ENCODE measurements around the gene NKD2. TPM values are rescaled to one million over a fixed set of nuclear protein-coding genes. Genes with fewer than 3 reads are reported as not detected.

NKD2 gene
- total RNA-seq, 1 donor from 2014 or later, result 3.3 TPM

GRCh38 chr5:1007681-1008450 is 736 bp upstream of the NKD2 start:
- Mint-ChIP-seq H3K27ac (peak overlapping the region; percentile 11), H3K4me3 (peak overlapping the region; percentile 51), H3K36me3 (ENCODE audit: low read depth) (no peaks in the 10 kb centered on the region), H3K27me3 (peaks cover 48% of the 10 kb centered on the region), H3K9me3 (no peaks in the 10 kb centered on the region), H3K4me1 (peaks cover 9% of the 10 kb centered on the region)
- intact Hi-C loops (cut with micrococcal nuclease), result loop anchor here (5.0 kb wide), 2 partner anchors 46 to 99 kb away; no protein-coding TSS in a partner anchor
- peak; percentile 54 for DNase-seq

- Mint-ChIP-seq H3K9me3 (no peaks in the 10 kb centered on the region), H3K36me3 (ENCODE audit: low read depth) (no peaks in the 10 kb centered on the region), H3K4me1 (peaks cover 6% of the 10 kb centered on the region), H3K4me3 (peak overlapping the region; percentile 56), H3K27ac (no peak overlapping the region), H3K27me3 (peaks cover 35% of the 10 kb centered on the region)
- DNase-seq, result peak; percentile 66
- intact Hi-C loops (cut with micrococcal nuclease), result loop anchor here (5.0 kb wide), 2 partner anchors 47 to 98 kb away; no protein-coding TSS in a partner anchor
These were observed 968 bp downstream of the NKD2 start for GRCh38 chr5:1009359-1010180.

GRCh38 chr5:1010181-1010510 is 1.5 kb downstream of the NKD2 start:
- Mint-ChIP-seq H3K27me3 (peaks cover 35% of the 10 kb centered on the region), H3K36me3 (ENCODE audit: low read depth) (no peaks in the 10 kb centered on the region), H3K9me3 (no peaks in the 10 kb centered on the region), H3K27ac (no peak overlapping the region), H3K4me1 (peaks cover 6% of the 10 kb centered on the region), H3K4me3 (peak overlapping the region; percentile 56)
- no peak for DNase-seq
- intact Hi-C loops (cut with micrococcal nuclease), result no loop called here

- H3K4me3 Mint-ChIP-seq, result peak overlapping the region; percentile 56
- intact Hi-C loops (cut with micrococcal nuclease), result loop anchor here (1.0 kb wide), 1 partner anchor 87 kb away; no protein-coding TSS in a partner anchor
- no peak overlapping the region for H3K27ac Mint-ChIP-seq
- H3K27me3 Mint-ChIP-seq, result peaks cover 35% of the 10 kb centered on the region
- H3K36me3 Mint-ChIP-seq (ENCODE audit: low read depth), result no peaks in the 10 kb centered on the region
- H3K4me1 Mint-ChIP-seq, result peaks cover 6% of the 10 kb centered on the region
- H3K9me3 Mint-ChIP-seq, result no peaks in the 10 kb centered on the region
- no peak for DNase-seq
These were observed 2.0 kb downstream of the NKD2 start for GRCh38 chr5:1010641-1011046.

GRCh38 chr5:1011226-1011631 is 2.6 kb downstream of the NKD2 start:
- H3K27ac Mint-ChIP-seq, result no peak overlapping the region
- H3K4me3 Mint-ChIP-seq, result no peak overlapping the region
- intact Hi-C loops (cut with micrococcal nuclease), result loop anchor here (1.0 kb wide), 1 partner anchor 88 kb away; no protein-coding TSS in a partner anchor
- H3K9me3 Mint-ChIP-seq, result no peaks in the 10 kb centered on the region
- no peaks in the 10 kb centered on the region for H3K36me3 Mint-ChIP-seq (ENCODE audit: low read depth)
- peaks cover 4% of the 10 kb centered on the region for H3K4me1 Mint-ChIP-seq
- peaks cover 31% of the 10 kb centered on the region for H3K27me3 Mint-ChIP-seq
- DNase-seq, result peak; percentile 87

- Mint-ChIP-seq H3K27ac (no peak overlapping the region), H3K4me1 (peaks cover 4% of the 10 kb centered on the region), H3K36me3 (ENCODE audit: low read depth) (no peaks in the 10 kb centered on the region), H3K9me3 (no peaks in the 10 kb centered on the region), H3K27me3 (peaks cover 25% of the 10 kb centered on the region), H3K4me3 (no peak overlapping the region)
- intact Hi-C loops (cut with micrococcal nuclease), result loop anchor here (1.0 kb wide), 1 partner anchor 89 kb away; no protein-coding TSS in a partner anchor
- no peak for DNase-seq
These were observed 3.2 kb downstream of the NKD2 start for GRCh38 chr5:1011741-1012312.

GRCh38 chr5:1012313-1012841 is 3.8 kb downstream of the NKD2 start:
- Mint-ChIP-seq H3K27me3 (peaks cover 21% of the 10 kb centered on the region), H3K4me3 (no peak overlapping the region), H3K4me1 (peaks cover 4% of the 10 kb centered on the region), H3K27ac (no peak overlapping the region), H3K36me3 (ENCODE audit: low read depth) (no peaks in the 10 kb centered on the region), H3K9me3 (no peaks in the 10 kb centered on the region)
- intact Hi-C loops (cut with micrococcal nuclease), result no loop called here
- DNase-seq, result no peak

- no peak for DNase-seq
- Mint-ChIP-seq H3K27ac (no peak overlapping the region), H3K4me3 (no peak overlapping the region), H3K36me3 (ENCODE audit: low read depth) (no peaks in the 10 kb centered on the region), H3K4me1 (peaks cover 3% of the 10 kb centered on the region), H3K27me3 (peaks cover 16% of the 10 kb centered on the region), H3K9me3 (no peaks in the 10 kb centered on the region)
- intact Hi-C loops (cut with micrococcal nuclease), result no loop called here
These were observed 4.3 kb downstream of the NKD2 start for GRCh38 chr5:1012900-1013237.

- no peak for DNase-seq
- Mint-ChIP-seq H3K27me3 (peaks cover 13% of the 10 kb centered on the region), H3K4me1 (peaks cover 2% of the 10 kb centered on the region), H3K27ac (no peak overlapping the region), H3K4me3 (no peak overlapping the region), H3K9me3 (no peaks in the 10 kb centered on the region), H3K36me3 (ENCODE audit: low read depth) (no peaks in the 10 kb centered on the region)
- intact Hi-C loops (cut with micrococcal nuclease), result no loop called here
These were observed 4.8 kb downstream of the NKD2 start for GRCh38 chr5:1013238-1013947.

GRCh38 chr5:1013948-1014301 is 5.3 kb downstream of the NKD2 start:
- Mint-ChIP-seq H3K4me1 (peaks cover 2% of the 10 kb centered on the region), H3K9me3 (no peaks in the 10 kb centered on the region), H3K4me3 (no peak overlapping the region), H3K27ac (no peak overlapping the region), H3K36me3 (ENCODE audit: low read depth) (no peaks in the 10 kb centered on the region), H3K27me3 (peaks cover 13% of the 10 kb centered on the region)
- intact Hi-C loops (cut with micrococcal nuclease), result no loop called here
- no peak for DNase-seq

- intact Hi-C loops (cut with micrococcal nuclease), result no loop called here
These were observed 5.7 kb downstream of the NKD2 start for GRCh38 chr5:1014346-1014745.

GRCh38 chr5:1014781-1015221 is 6.2 kb downstream of the NKD2 start:
- Mint-ChIP-seq H3K36me3 (ENCODE audit: low read depth) (no peaks in the 10 kb centered on the region), H3K9me3 (no peaks in the 10 kb centered on the region), H3K4me1 (peaks cover 2% of the 10 kb centered on the region), H3K27ac (no peak overlapping the region), H3K4me3 (no peak overlapping the region), H3K27me3 (peaks cover 10% of the 10 kb centered on the region)
- no peak for DNase-seq
- intact Hi-C loops (cut with micrococcal nuclease), result no loop called here

More at GRCh38 chr5:1014346-1014745, 5.7 kb downstream of the NKD2 start:
- no peaks in the 10 kb centered on the region for H3K36me3 Mint-ChIP-seq (ENCODE audit: low read depth)
- no peak overlapping the region for H3K4me3 Mint-ChIP-seq
- H3K4me1 Mint-ChIP-seq, result peaks cover 2% of the 10 kb centered on the region
- H3K9me3 Mint-ChIP-seq, result no peaks in the 10 kb centered on the region
- H3K27ac Mint-ChIP-seq, result no peak overlapping the region
- no peak for DNase-seq
- H3K27me3 Mint-ChIP-seq, result peaks cover 13% of the 10 kb centered on the region

GRCh38 chr5:1015507-1015906 is 6.9 kb downstream of the NKD2 start:
- intact Hi-C loops (cut with micrococcal nuclease), result no loop called here
- H3K27ac Mint-ChIP-seq, result no peak overlapping the region
- H3K4me3 Mint-ChIP-seq, result no peak overlapping the region
- peaks cover 2% of the 10 kb centered on the region for H3K4me1 Mint-ChIP-seq
- no peaks in the 10 kb centered on the region for H3K9me3 Mint-ChIP-seq
- no peak for DNase-seq
- peaks cover 6% of the 10 kb centered on the region for H3K27me3 Mint-ChIP-seq
- H3K36me3 Mint-ChIP-seq (ENCODE audit: low read depth), result no peaks in the 10 kb centered on the region
